Stimulated activated naive CD8-positive, alpha-beta T cell treated with anti-CD3 and anti-CD28 coated beads, Interleukin-15, Interleukin-2, amounts not matched to agents 100 U/mL and 50 U/mL, for 24 hours (primary cell): Measurements from ENCODE around the gene CCDC40.
"Not testable (repeated sequence)": the region's sequence is repeated elsewhere in the genome, so short reads cannot be mapped to it uniquely, and the experiment has no call there.

Source experiments
- ATAC-seq: fragments of 150-1000 bp; cut with Tn5 transposase; one replicate; pipeline ENCODE4 v1.10.0; 2021
- DNase-seq: peaks from one replicate; pipeline ENCODE4 v3.0.0; 2021

CCDC40 gene

GRCh38 chr17:80082403-80083135 lies 46.1 kb downstream of the CCDC40 start:
- peak; percentile 69 for DNase-seq
- peak; percentile 62 for ATAC-seq

- ATAC-seq (no peak), DNase-seq (no peak)
Measured at GRCh38 chr17:80083136-80083661, 46.8 kb downstream of the CCDC40 start.

GRCh38 chr17:80084773-80085172 lies 48.3 kb downstream of the CCDC40 start:
- ATAC-seq (no peak), DNase-seq (no peak)

- DNase-seq (no peak), ATAC-seq (no peak)
Measured at GRCh38 chr17:80086081-80086480, 49.6 kb downstream of the CCDC40 start.

GRCh38 chr17:80086616-80087015 lies 50.2 kb downstream of the CCDC40 start:
- ATAC-seq (no peak), DNase-seq (no peak)

GRCh38 chr17:80087346-80088265 lies 51.2 kb downstream of the CCDC40 start:
- DNase-seq, result no peak
- ATAC-seq, result no peak

GRCh38 chr17:80089762-80090161 lies 53.3 kb downstream of the CCDC40 start:
- DNase-seq (no peak), ATAC-seq (no peak)

GRCh38 chr17:80090164-80090563 lies 53.7 kb downstream of the CCDC40 start:
- not testable (repeated sequence) for ATAC-seq, DNase-seq

- ATAC-seq (no peak), DNase-seq (no peak)
Measured at GRCh38 chr17:80091376-80091775, 54.9 kb downstream of the CCDC40 start.

- DNase-seq (no peak), ATAC-seq (no peak)
Measured at GRCh38 chr17:80092959-80093358, 56.5 kb downstream of the CCDC40 start.

GRCh38 chr17:80095038-80095843 lies 58.8 kb downstream of the CCDC40 start:
- DNase-seq (no peak), ATAC-seq (no peak)

- ATAC-seq (no peak), DNase-seq (no peak)
Measured at GRCh38 chr17:80095844-80096475, 59.5 kb downstream of the CCDC40 start.

- no peak for ATAC-seq
Measured at GRCh38 chr17:80096561-80097021, 60.1 kb downstream of the CCDC40 start.

GRCh38 chr17:80097127-80097621 lies 60.7 kb downstream of the CCDC40 start:
- ATAC-seq (no peak), DNase-seq (no peak)

More at GRCh38 chr17:80096561-80097021, 60.1 kb downstream of the CCDC40 start:
- DNase-seq, result no peak

- no peak for DNase-seq
- ATAC-seq, result no peak
Measured at GRCh38 chr17:80097844-80098691, 61.6 kb downstream of the CCDC40 start.

- ATAC-seq (no peak), DNase-seq (no peak)
Measured at GRCh38 chr17:80099291-80100034, 63.0 kb downstream of the CCDC40 start.

GRCh38 chr17:80100035-80100323 lies 63.5 kb downstream of the CCDC40 start:
- DNase-seq (no peak), ATAC-seq (no peak)

- DNase-seq (peak; percentile 95), ATAC-seq (peak; percentile 84)
Measured at GRCh38 chr17:80101011-80101945, 64.8 kb downstream of the CCDC40 start, which contains the start of gene GAA. Gene GAA, plus strand, starts transcription at chr17:80101581. Its CDS starts 3,006 bp downstream, at chr17:80104587.
